ENCODE measurements around the gene HMGCLL1.

Gene HMGCLL1

DNA sequence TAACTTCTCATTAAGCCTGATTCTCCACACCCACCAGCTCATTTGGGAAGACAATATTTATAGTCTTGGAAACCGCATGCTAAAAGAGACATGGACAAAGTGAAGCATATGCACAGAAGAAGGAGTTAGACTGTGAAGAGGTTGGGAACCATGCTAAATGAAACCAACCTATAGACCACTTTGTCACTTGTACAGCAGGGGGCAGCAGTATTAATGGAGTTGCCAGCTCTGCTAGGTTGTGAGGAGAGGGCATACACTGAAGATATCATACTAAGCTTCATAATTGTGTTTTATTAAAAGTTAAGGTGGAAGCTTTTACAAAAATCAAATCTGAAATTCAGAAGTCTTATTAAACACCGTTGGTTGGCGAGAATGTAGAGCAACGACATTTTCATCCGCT is 38.3 kb upstream of the HMGCLL1 start:
- ATAC-seq (ENCODE audit: insufficient read depth, low read depth) (peak; percentile 66; the same call in 2 of the 3 replicates), DNase-seq (peak; percentile 10)
- no peaks in the 10 kb centered on the region for H3K36me3 ChIP-seq (ENCODE audit: insufficient read depth, low read length)
- no peak overlapping the region for H3K9ac ChIP-seq (ENCODE audit: low read depth, low read length)
- no peak overlapping the region for H3K4me3 ChIP-seq (ENCODE audit: low read depth in 1 of 2, low read length in 2 of 2)
- TF ChIP-seq CTCF (IDR thresholded peaks at IDR 0.05; ENCODE audit: borderline replicate concordance, extremely low read depth, low read length, poor library complexity, severe bottlenecking) (peak; percentile 57), EZH2 (IDR thresholded peaks at IDR 0.05; ENCODE audit: borderline replicate concordance, low read depth, low read length, severe bottlenecking) (no peak)
- H3K9me3 ChIP-seq (ENCODE audit: insufficient read depth, low read length, severe bottlenecking), result no peaks in the 10 kb centered on the region
- H3K27me3 ChIP-seq (ENCODE audit: insufficient read depth, low read length, poor library complexity), result no peaks in the 10 kb centered on the region
- no peaks in the 10 kb centered on the region for H3K4me1 ChIP-seq (ENCODE audit: insufficient read depth, low read length)
- no peak overlapping the region for H2AFZ ChIP-seq (ENCODE audit: low read depth, low read length)
- no peaks in the 10 kb centered on the region for H4K20me1 ChIP-seq (ENCODE audit: insufficient read depth, low read length)
- H3K4me2 ChIP-seq (ENCODE audit: insufficient read depth, low read length), result no peak overlapping the region
- H3K79me2 ChIP-seq (ENCODE audit: insufficient read depth, low read length), result no peaks in the 10 kb centered on the region
- H3K27ac ChIP-seq (ENCODE audit: low read length), result no peak overlapping the region

DNA sequence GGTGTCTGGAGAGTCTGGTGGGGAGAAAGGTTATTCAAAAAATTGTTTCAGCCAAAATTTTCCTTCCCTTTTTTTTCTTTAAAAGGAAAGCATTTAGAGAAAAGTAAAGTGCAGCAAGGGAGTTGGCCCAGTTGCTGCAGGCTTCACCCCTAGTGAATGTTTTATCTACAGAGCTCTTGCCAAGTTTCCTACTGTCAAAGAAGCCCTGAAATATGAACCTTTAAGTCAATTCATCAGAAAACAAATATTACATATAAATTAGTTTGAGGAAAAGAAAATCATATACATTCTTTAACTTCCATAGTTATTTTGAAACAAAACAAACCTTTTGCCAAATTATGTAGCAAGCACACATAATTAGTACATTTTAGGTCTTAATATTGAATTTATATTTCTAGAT is 25.0 kb upstream of the HMGCLL1 start:
- ATAC-seq (ENCODE audit: insufficient read depth, low read depth) (no peak), DNase-seq (no peak)
- no peak overlapping the region for H2AFZ ChIP-seq (ENCODE audit: low read depth, low read length)
- no peaks in the 10 kb centered on the region for H3K4me1 ChIP-seq (ENCODE audit: insufficient read depth, low read length)
- no peak overlapping the region for H3K9ac ChIP-seq (ENCODE audit: low read depth, low read length)
- no peak overlapping the region for H3K4me2 ChIP-seq (ENCODE audit: insufficient read depth, low read length)
- H3K4me3 ChIP-seq (ENCODE audit: low read depth in 1 of 2, low read length in 2 of 2), result no peak overlapping the region
- no peaks in the 10 kb centered on the region for H3K79me2 ChIP-seq (ENCODE audit: insufficient read depth, low read length)
- no peak for TF ChIP-seq CTCF (IDR thresholded peaks at IDR 0.05; ENCODE audit: borderline replicate concordance, extremely low read depth, low read length, poor library complexity, severe bottlenecking)
- TF ChIP-seq EZH2 (IDR thresholded peaks at IDR 0.05; ENCODE audit: borderline replicate concordance, low read depth, low read length, severe bottlenecking), result no peak
- no peaks in the 10 kb centered on the region for H4K20me1 ChIP-seq (ENCODE audit: insufficient read depth, low read length)
- H3K27me3 ChIP-seq (ENCODE audit: insufficient read depth, low read length, poor library complexity), result no peaks in the 10 kb centered on the region
- H3K36me3 ChIP-seq (ENCODE audit: insufficient read depth, low read length), result no peaks in the 10 kb centered on the region
- H3K9me3 ChIP-seq (ENCODE audit: insufficient read depth, low read length, severe bottlenecking), result no peaks in the 10 kb centered on the region
- no peak overlapping the region for H3K27ac ChIP-seq (ENCODE audit: low read length)

GRCh38 chr6:55601120-55601519 is 22.1 kb upstream of the HMGCLL1 start:
- no peaks in the 10 kb centered on the region for H3K27me3 ChIP-seq (ENCODE audit: insufficient read depth, low read length, poor library complexity)
- H3K4me2 ChIP-seq (ENCODE audit: insufficient read depth, low read length), result no peak overlapping the region
- no peak overlapping the region for H3K4me3 ChIP-seq (ENCODE audit: low read depth in 1 of 2, low read length in 2 of 2)
- no peak for TF ChIP-seq CTCF (IDR thresholded peaks at IDR 0.05; ENCODE audit: borderline replicate concordance, extremely low read depth, low read length, poor library complexity, severe bottlenecking)
- no peak for TF ChIP-seq EZH2 (IDR thresholded peaks at IDR 0.05; ENCODE audit: borderline replicate concordance, low read depth, low read length, severe bottlenecking)
- H3K27ac ChIP-seq (ENCODE audit: low read length), result no peak overlapping the region
- no peak overlapping the region for H2AFZ ChIP-seq (ENCODE audit: low read depth, low read length)
- H3K9me3 ChIP-seq (ENCODE audit: insufficient read depth, low read length, severe bottlenecking), result no peaks in the 10 kb centered on the region
- no peak overlapping the region for H3K9ac ChIP-seq (ENCODE audit: low read depth, low read length)
- no peak for ATAC-seq (ENCODE audit: insufficient read depth, low read depth)
- no peaks in the 10 kb centered on the region for H3K4me1 ChIP-seq (ENCODE audit: insufficient read depth, low read length)
- no peak for DNase-seq
- no peaks in the 10 kb centered on the region for H3K36me3 ChIP-seq (ENCODE audit: insufficient read depth, low read length)
- H4K20me1 ChIP-seq (ENCODE audit: insufficient read depth, low read length), result no peaks in the 10 kb centered on the region
- no peaks in the 10 kb centered on the region for H3K79me2 ChIP-seq (ENCODE audit: insufficient read depth, low read length)

DNA sequence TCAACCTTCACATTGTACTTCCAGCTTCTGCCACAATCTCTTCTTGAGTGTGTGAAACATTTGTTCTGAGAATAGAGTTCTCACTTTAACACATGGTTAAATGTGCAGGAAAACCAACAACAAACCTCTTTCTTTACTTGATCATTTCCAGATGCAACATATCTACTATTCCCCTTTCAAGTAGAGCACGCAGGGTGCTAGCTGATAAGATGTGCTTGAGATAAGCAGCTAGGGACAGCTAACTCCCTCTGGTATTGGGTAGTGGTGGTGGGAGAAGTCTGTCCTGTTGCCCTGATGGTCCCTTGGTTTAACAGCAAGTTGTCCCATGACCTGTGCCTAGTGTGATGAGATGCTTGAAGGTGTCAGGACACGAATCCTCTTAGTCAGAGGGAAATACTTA is 15.4 kb upstream of the HMGCLL1 start:
- Histone ChIP-seq H3K27ac (ENCODE audit: low read length) (no peak overlapping the region), H3K9ac (ENCODE audit: low read depth, low read length) (no peak overlapping the region), H3K79me2 (ENCODE audit: insufficient read depth, low read length) (no peaks in the 10 kb centered on the region), H3K4me2 (ENCODE audit: insufficient read depth, low read length) (no peak overlapping the region), H2AFZ (ENCODE audit: low read depth, low read length) (no peak overlapping the region), H3K4me3 (ENCODE audit: low read depth in 1 of 2, low read length in 2 of 2) (no peak overlapping the region), H4K20me1 (ENCODE audit: insufficient read depth, low read length) (no peaks in the 10 kb centered on the region), H3K27me3 (ENCODE audit: insufficient read depth, low read length, poor library complexity) (no peaks in the 10 kb centered on the region), H3K9me3 (ENCODE audit: insufficient read depth, low read length, severe bottlenecking) (no peaks in the 10 kb centered on the region), H3K36me3 (ENCODE audit: insufficient read depth, low read length) (no peaks in the 10 kb centered on the region), H3K4me1 (ENCODE audit: insufficient read depth, low read length) (no peaks in the 10 kb centered on the region)
- no peak for TF ChIP-seq CTCF (IDR thresholded peaks at IDR 0.05; ENCODE audit: borderline replicate concordance, extremely low read depth, low read length, poor library complexity, severe bottlenecking)
- TF ChIP-seq EZH2 (IDR thresholded peaks at IDR 0.05; ENCODE audit: borderline replicate concordance, low read depth, low read length, severe bottlenecking), result no peak
- ATAC-seq (ENCODE audit: insufficient read depth, low read depth), result no peak
- DNase-seq, result no peak

Data from DND-41 (cell line).